HG03521 (cell line): ENCODE data around the gene FN1.
"Not testable (repeated sequence)": the region's sequence is repeated elsewhere in the genome, so short reads cannot be mapped to it uniquely, and the experiment has no call there.

Experiments
- ATAC-seq: cut with Tn5 transposase; IDR thresholded peaks from one replicate; pipeline ENCODE4 v1.9.1; 2021; ENCODE audit warnings: mild to moderate bottlenecking, moderate library complexity; ENCODE audit not compliant: unreplicated experiment

The FN1 gene

GRCh38 chr2:215369181-215369760 lies 66.6 kb downstream of the FN1 start:
- no peak for ATAC-seq

- ATAC-seq, result no peak
These were observed 67.4 kb downstream of the FN1 start for GRCh38 chr2:215368493-215368809.

- no peak for ATAC-seq
These were observed 68.0 kb downstream of the FN1 start for GRCh38 chr2:215367662-215368492.

GRCh38 chr2:215366440-215367032 lies 69.3 kb downstream of the FN1 start:
- ATAC-seq, result no peak

- ATAC-seq, result no peak
These were observed 70.6 kb downstream of the FN1 start for GRCh38 chr2:215365184-215365658.

GRCh38 chr2:215364157-215365155 lies 71.4 kb downstream of the FN1 start:
- ATAC-seq, result no peak

GRCh38 chr2:215363461-215364156 lies 72.3 kb downstream of the FN1 start:
- ATAC-seq, result no peak

GRCh38 chr2:215363039-215363438 lies 72.8 kb downstream of the FN1 start:
- ATAC-seq, result no peak

- no peak for ATAC-seq
These were observed 73.3 kb downstream of the FN1 start for GRCh38 chr2:215362562-215362904.

GRCh38 chr2:215361876-215362561 lies 73.8 kb downstream of the FN1 start:
- ATAC-seq, result no peak

- no peak for ATAC-seq
These were observed 74.5 kb downstream of the FN1 start for GRCh38 chr2:215361211-215361875.

- no peak for ATAC-seq
These were observed 75.3 kb downstream of the FN1 start for GRCh38 chr2:215360596-215360995.

GRCh38 chr2:215360059-215360458 lies 75.8 kb downstream of the FN1 start:
- ATAC-seq, result not testable (repeated sequence)

- no peak for ATAC-seq
These were observed 76.3 kb downstream of the FN1 start for GRCh38 chr2:215359576-215359922.

- no peak for ATAC-seq
These were observed 76.8 kb downstream of the FN1 start for GRCh38 chr2:215358891-215359575.

- no peak for ATAC-seq
These were observed 77.5 kb downstream of the FN1 start for GRCh38 chr2:215358312-215358845.

GRCh38 chr2:215357660-215358059 lies 78.2 kb downstream of the FN1 start:
- no peak for ATAC-seq

GRCh38 chr2:215356948-215357461 lies 78.9 kb downstream of the FN1 start:
- ATAC-seq, result no peak
